H1 (cell line): Measurements from ENCODE around the gene SPEF2.

ENCODE experiments used
- GTF2F1 ChIP-seq: IDR thresholded peaks from 2 replicates; pipeline ENCODE4 v1.6.1; 2012; ENCODE audit warnings: low read depth, low read length, improper control_type of control experiment, borderline replicate concordance
- POLR2AphosphoS5 ChIP-seq: IDR thresholded peaks from 2 replicates; pipeline ENCODE4 v1.6.1; 2011; ENCODE audit warnings: low read depth, low read length
- RAD21 ChIP-seq, 2 experiments: IDR thresholded peaks in 1 of 2; conservative IDR thresholded peaks in 1 of 2; 2 replicates each; pipeline ENCODE4 v1.6.1; 2011; ENCODE audit warnings: low read depth in 2 of 2, low read length in 2 of 2, improper control_type of control experiment in 1 of 2, inconsistent platforms in 1 of 2, mild to moderate bottlenecking in 1 of 2, moderate library complexity in 1 of 2
- TAF1 ChIP-seq: IDR thresholded peaks from 2 replicates; pipeline ENCODE4 v1.6.1; 2011; ENCODE audit warnings: mild to moderate bottlenecking, low read depth, low read length
- TF ChIP-seq, protein P1 (sequence below), 3 experiments: IDR thresholded peaks; 1 replicate in 2 of 3; 2 replicates in 1 of 3; pipeline versions ENCODE4 v1.5.1 to v1.6.1; 2011; ENCODE audit warnings: low read length in 3 of 3, mild to moderate bottlenecking in 3 of 3, inconsistent platforms in 2 of 3, low read depth in 1 of 3, moderate library complexity in 1 of 3; ENCODE audit not compliant: insufficient read depth in 1 of 3; ENCODE audit errors: control extremely low read depth in 1 of 3
- TF ChIP-seq, protein P2 (sequence below): IDR thresholded peaks from 2 replicates; pipeline ENCODE4 v1.6.1; 2012; ENCODE audit warnings: inconsistent platforms

DNA sequence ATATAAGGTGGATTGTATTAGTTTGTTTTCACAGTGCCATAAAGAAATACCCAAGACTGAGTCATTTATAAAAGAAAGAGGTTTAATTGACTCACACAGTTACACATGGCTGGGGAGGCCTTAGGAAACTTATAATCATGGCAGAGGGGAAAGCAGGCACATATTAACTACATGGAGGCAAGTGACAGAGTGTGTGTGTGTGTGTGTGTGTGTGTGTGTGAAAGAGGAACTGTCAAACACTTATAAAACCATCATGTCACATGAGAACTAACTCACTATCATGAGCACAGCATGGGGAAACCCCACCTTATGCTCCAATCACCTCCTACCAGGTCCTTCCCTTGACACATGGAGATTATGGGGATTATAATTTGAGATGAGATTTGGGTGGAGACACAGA, 118.6 kb downstream of the SPEF2 start:
- no peak for TF ChIP-seq POLR2AphosphoS5
- no peak for TF ChIP-seq TAF1
- TF ChIP-seq, protein P1, sequence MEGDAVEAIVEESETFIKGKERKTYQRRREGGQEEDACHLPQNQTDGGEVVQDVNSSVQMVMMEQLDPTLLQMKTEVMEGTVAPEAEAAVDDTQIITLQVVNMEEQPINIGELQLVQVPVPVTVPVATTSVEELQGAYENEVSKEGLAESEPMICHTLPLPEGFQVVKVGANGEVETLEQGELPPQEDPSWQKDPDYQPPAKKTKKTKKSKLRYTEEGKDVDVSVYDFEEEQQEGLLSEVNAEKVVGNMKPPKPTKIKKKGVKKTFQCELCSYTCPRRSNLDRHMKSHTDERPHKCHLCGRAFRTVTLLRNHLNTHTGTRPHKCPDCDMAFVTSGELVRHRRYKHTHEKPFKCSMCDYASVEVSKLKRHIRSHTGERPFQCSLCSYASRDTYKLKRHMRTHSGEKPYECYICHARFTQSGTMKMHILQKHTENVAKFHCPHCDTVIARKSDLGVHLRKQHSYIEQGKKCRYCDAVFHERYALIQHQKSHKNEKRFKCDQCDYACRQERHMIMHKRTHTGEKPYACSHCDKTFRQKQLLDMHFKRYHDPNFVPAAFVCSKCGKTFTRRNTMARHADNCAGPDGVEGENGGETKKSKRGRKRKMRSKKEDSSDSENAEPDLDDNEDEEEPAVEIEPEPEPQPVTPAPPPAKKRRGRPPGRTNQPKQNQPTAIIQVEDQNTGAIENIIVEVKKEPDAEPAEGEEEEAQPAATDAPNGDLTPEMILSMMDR (IDR thresholded peaks at IDR 0.05; ENCODE audit: control extremely low read depth in 1 of 3, insufficient read depth in 1 of 3, low read depth in 1 of 3, low read length in 3 of 3) = no peak
- TF ChIP-seq RAD21 (IDR thresholded peaks at IDR 0.05 in 1 of 2, conservative IDR thresholded peaks at IDR 0.05 in 1 of 2; ENCODE audit: low read depth in 2 of 2, low read length in 2 of 2) = no peak
- no peak for TF ChIP-seq GTF2F1
- TF ChIP-seq, protein P2, sequence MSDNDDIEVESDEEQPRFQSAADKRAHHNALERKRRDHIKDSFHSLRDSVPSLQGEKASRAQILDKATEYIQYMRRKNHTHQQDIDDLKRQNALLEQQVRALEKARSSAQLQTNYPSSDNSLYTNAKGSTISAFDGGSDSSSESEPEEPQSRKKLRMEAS = no peak
